ENCODE results near the gene TMOD2. TPM values are rescaled to one million over a fixed set of nuclear protein-coding genes. Genes with fewer than 3 reads are reported as not detected.

Gene TMOD2
- total RNA-seq, 1 donor from 2014 or later = 16.1 TPM

GRCh38 chr15:51809457-51809856 lies 58.1 kb downstream of the TMOD2 start:
- Histone ChIP-seq H3K27ac (no peak overlapping the region), H3K36me3 (peaks cover 6% of the 10 kb centered on the region), H3K9me3 (no peaks in the 10 kb centered on the region), H3K4me1 (no peaks in the 10 kb centered on the region), H3K27me3 (no peaks in the 10 kb centered on the region), H3K4me3 (no peak overlapping the region)
- ATAC-seq (no peak), DNase-seq (no peak)
- no peak for TF ChIP-seq CTCF (IDR thresholded peaks at IDR 0.05)
- intact Hi-C loops (cut with DNase I) = no loop called here

GRCh38 chr15:51812598-51812997 lies 61.2 kb downstream of the TMOD2 start:
- TF ChIP-seq CTCF (IDR thresholded peaks at IDR 0.05) = no peak
- Histone ChIP-seq H3K9me3 (no peaks in the 10 kb centered on the region), H3K36me3 (peaks cover 6% of the 10 kb centered on the region), H3K4me3 (no peak overlapping the region), H3K27me3 (no peaks in the 10 kb centered on the region), H3K27ac (no peak overlapping the region), H3K4me1 (peaks cover 7% of the 10 kb centered on the region)
- ATAC-seq (no peak), DNase-seq (no peak)
- intact Hi-C loops (cut with DNase I) = no loop called here

- Histone ChIP-seq H3K4me1 (peaks cover 7% of the 10 kb centered on the region), H3K9me3 (no peaks in the 10 kb centered on the region), H3K36me3 (no peaks in the 10 kb centered on the region), H3K27me3 (no peaks in the 10 kb centered on the region), H3K27ac (no peak overlapping the region), H3K4me3 (no peak overlapping the region)
- ATAC-seq (no peak), DNase-seq (no peak)
- intact Hi-C loops (cut with DNase I) = no loop called here
- no peak for TF ChIP-seq CTCF (IDR thresholded peaks at IDR 0.05)
Observed at GRCh38 chr15:51814606-51815005, 63.2 kb downstream of the TMOD2 start.

GRCh38 chr15:51816611-51817010 lies 65.2 kb downstream of the TMOD2 start:
- H3K27ac ChIP-seq = no peak overlapping the region
- intact Hi-C loops (cut with DNase I) = no loop called here
- DNase-seq (no peak), ATAC-seq (no peak)
- H3K4me1 ChIP-seq = peaks cover 7% of the 10 kb centered on the region
- no peaks in the 10 kb centered on the region for H3K36me3 ChIP-seq
- peaks cover 9% of the 10 kb centered on the region for H3K9me3 ChIP-seq
- no peaks in the 10 kb centered on the region for H3K27me3 ChIP-seq
- H3K4me3 ChIP-seq = no peak overlapping the region
- TF ChIP-seq CTCF (IDR thresholded peaks at IDR 0.05) = no peak

- Histone ChIP-seq H3K36me3 (no peaks in the 10 kb centered on the region), H3K9me3 (peaks cover 10% of the 10 kb centered on the region), H3K27ac (no peak overlapping the region), H3K27me3 (no peaks in the 10 kb centered on the region), H3K4me3 (no peak overlapping the region), H3K4me1 (peaks cover 7% of the 10 kb centered on the region)
- TF ChIP-seq CTCF (IDR thresholded peaks at IDR 0.05) = no peak
- DNase-seq (no peak), ATAC-seq (no peak)
- intact Hi-C loops (cut with DNase I) = no loop called here
Observed at GRCh38 chr15:51818150-51818549, 66.8 kb downstream of the TMOD2 start.

- DNase-seq (no peak), ATAC-seq (no peak)
- Histone ChIP-seq H3K4me1 (peaks cover 1% of the 10 kb centered on the region), H3K27ac (no peak overlapping the region), H3K4me3 (no peak overlapping the region), H3K9me3 (peaks cover 10% of the 10 kb centered on the region), H3K27me3 (no peaks in the 10 kb centered on the region), H3K36me3 (no peaks in the 10 kb centered on the region)
- no peak for TF ChIP-seq CTCF (IDR thresholded peaks at IDR 0.05)
- intact Hi-C loops (cut with DNase I) = loop anchor here (10.0 kb wide), 1 partner anchor 59 kb away; no protein-coding TSS in a partner anchor
Observed at GRCh38 chr15:51825698-51826097, 74.3 kb downstream of the TMOD2 start.

All from upper lobe of right lung (tissue), 1 donor.